ENCODE results near the gene ALPP.

ALPP gene

DNA sequence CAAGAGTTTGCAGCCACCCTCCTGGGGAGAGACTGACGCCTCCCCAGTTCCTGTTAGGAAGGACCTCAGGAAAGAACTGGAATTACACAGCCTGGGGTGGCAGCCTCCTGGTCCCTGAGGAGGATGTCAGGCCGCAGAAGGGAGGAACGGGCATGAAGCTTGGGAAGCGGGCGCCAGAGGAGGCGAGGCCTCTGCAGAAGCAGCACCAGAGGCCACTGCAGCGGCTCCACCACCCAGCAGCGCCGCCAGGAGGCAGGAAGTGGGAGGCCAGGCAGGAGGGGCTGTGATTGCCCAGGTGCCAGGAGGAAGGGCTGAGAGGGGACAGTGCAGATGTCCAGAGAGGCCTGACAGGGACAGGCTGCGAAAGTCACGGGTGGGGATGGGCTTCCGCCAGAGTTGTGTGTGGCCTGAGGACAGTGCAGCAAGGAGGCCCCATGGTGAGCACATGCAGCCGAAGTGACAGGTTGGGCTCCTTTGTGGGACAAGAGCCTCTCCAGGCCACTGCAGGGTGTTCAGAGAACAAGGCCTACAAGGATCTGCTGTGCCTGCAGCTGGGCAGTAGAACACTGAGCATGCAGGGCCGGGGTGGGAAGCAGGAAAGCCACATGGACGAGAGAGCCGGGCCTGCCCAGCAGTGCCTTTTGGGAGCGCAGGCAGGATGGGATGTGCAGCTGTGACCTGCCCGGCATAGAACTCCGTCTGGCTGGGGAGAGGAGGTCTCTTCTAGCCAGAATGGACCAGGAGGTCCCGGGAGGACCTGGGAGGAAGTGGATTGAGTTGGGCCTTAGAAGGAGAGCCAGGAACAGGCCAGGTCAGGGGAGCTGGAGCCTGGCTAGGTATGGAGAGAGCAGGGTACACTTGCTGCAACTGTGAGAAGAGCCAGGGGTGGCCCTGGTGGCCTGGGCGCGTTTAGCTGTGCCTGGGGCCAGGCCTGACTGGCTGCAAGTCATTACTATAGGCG, 39.1 kb upstream of the ALPP start:
- H3K27ac ChIP-seq (ENCODE audit: low read depth, low read length), result no peak overlapping the region
- H3K4me2 ChIP-seq (ENCODE audit: low read length), result no peak overlapping the region
- no peaks in the 10 kb centered on the region for H3K9me2 ChIP-seq (replicated peaks; ENCODE audit: control insufficient read depth, low read length)
- H3K4me1 ChIP-seq (ENCODE audit: control insufficient read depth, low read length), result no peaks in the 10 kb centered on the region
- no peak for TF ChIP-seq EZH2phosphoT487 (IDR thresholded peaks at IDR 0.05; ENCODE audit: borderline replicate concordance, low read length)
- TF ChIP-seq, protein P1, sequence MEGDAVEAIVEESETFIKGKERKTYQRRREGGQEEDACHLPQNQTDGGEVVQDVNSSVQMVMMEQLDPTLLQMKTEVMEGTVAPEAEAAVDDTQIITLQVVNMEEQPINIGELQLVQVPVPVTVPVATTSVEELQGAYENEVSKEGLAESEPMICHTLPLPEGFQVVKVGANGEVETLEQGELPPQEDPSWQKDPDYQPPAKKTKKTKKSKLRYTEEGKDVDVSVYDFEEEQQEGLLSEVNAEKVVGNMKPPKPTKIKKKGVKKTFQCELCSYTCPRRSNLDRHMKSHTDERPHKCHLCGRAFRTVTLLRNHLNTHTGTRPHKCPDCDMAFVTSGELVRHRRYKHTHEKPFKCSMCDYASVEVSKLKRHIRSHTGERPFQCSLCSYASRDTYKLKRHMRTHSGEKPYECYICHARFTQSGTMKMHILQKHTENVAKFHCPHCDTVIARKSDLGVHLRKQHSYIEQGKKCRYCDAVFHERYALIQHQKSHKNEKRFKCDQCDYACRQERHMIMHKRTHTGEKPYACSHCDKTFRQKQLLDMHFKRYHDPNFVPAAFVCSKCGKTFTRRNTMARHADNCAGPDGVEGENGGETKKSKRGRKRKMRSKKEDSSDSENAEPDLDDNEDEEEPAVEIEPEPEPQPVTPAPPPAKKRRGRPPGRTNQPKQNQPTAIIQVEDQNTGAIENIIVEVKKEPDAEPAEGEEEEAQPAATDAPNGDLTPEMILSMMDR (IDR thresholded peaks at IDR 0.05; ENCODE audit: low read depth, low read length, poor library complexity, severe bottlenecking), result peak; percentile 34
- no peaks in the 10 kb centered on the region for H3K27me3 ChIP-seq (ENCODE audit: control insufficient read depth, low read length)
- no peaks in the 10 kb centered on the region for H3K79me2 ChIP-seq (ENCODE audit: control insufficient read depth, low read length)
- H3K36me3 ChIP-seq (ENCODE audit: control insufficient read depth, low read length), result no peaks in the 10 kb centered on the region
- no peak overlapping the region for H3K4me3 ChIP-seq (ENCODE audit: low read length)
- no peaks in the 10 kb centered on the region for H3K9me3 ChIP-seq (ENCODE audit: control insufficient read depth, insufficient read depth, low read length)
- H4K20me1 ChIP-seq (ENCODE audit: control insufficient read depth, insufficient read depth, low read depth, low read length), result no peaks in the 10 kb centered on the region; the same call in 1 of the 2 replicates
- H3F3A ChIP-seq (ENCODE audit: control insufficient read depth, insufficient read depth), result no peaks in the 10 kb centered on the region

DNA sequence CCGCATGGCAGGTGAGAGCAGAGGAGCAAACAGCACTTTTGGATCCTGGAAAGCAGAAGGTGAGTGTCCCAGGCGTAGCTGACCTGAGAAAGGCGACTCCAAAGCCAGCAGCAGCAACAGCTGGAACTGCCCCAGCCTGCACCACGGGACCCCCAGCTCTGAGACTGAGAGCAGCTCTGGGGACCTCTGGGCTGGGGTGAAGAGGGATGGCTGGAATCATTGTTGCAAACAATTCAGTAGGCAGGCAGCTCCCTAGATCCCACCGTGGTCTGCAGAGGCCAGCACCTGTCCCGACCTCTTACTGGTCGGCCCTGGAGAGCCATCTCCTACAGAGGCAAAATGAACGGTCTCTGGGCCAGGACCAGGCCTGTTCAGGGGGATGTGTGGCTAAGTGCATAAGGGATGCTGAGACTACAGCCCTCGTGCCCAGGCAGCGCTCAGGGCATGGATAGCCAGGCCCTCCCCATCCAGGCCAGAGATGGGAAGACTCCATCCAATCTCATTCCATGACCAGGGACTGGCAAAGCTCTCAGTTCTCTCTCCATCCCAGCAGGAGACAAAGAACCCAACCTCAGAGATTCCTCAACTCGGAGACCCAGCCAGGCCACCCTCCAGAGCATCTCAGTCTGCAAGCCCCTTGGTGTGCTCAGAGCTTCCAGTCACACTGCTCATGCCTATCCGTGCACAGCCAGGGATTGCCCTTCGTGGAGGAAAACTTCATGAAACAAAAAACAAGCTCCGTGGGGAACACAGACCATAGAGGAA, 38.2 kb upstream of the ALPP start:
- no peaks in the 10 kb centered on the region for H3K79me2 ChIP-seq (ENCODE audit: control insufficient read depth, low read length)
- no peak overlapping the region for H3K27ac ChIP-seq (ENCODE audit: low read depth, low read length)
- H4K20me1 ChIP-seq (ENCODE audit: control insufficient read depth, insufficient read depth, low read depth, low read length), result no peaks in the 10 kb centered on the region; the same call in 1 of the 2 replicates
- no peaks in the 10 kb centered on the region for H3K27me3 ChIP-seq (ENCODE audit: control insufficient read depth, low read length)
- no peaks in the 10 kb centered on the region for H3K36me3 ChIP-seq (ENCODE audit: control insufficient read depth, low read length)
- no peak for TF ChIP-seq EZH2phosphoT487 (IDR thresholded peaks at IDR 0.05; ENCODE audit: borderline replicate concordance, low read length)
- TF ChIP-seq, protein P1 (IDR thresholded peaks at IDR 0.05; ENCODE audit: low read depth, low read length, poor library complexity, severe bottlenecking), result no peak
- H3K9me3 ChIP-seq (ENCODE audit: control insufficient read depth, insufficient read depth, low read length), result no peaks in the 10 kb centered on the region
- no peaks in the 10 kb centered on the region for H3K9me2 ChIP-seq (replicated peaks; ENCODE audit: control insufficient read depth, low read length)
- H3K4me3 ChIP-seq (ENCODE audit: low read length), result no peak overlapping the region
- H3F3A ChIP-seq (ENCODE audit: control insufficient read depth, insufficient read depth), result no peaks in the 10 kb centered on the region
- H3K4me2 ChIP-seq (ENCODE audit: low read length), result no peak overlapping the region
- no peaks in the 10 kb centered on the region for H3K4me1 ChIP-seq (ENCODE audit: control insufficient read depth, low read length)

DNA sequence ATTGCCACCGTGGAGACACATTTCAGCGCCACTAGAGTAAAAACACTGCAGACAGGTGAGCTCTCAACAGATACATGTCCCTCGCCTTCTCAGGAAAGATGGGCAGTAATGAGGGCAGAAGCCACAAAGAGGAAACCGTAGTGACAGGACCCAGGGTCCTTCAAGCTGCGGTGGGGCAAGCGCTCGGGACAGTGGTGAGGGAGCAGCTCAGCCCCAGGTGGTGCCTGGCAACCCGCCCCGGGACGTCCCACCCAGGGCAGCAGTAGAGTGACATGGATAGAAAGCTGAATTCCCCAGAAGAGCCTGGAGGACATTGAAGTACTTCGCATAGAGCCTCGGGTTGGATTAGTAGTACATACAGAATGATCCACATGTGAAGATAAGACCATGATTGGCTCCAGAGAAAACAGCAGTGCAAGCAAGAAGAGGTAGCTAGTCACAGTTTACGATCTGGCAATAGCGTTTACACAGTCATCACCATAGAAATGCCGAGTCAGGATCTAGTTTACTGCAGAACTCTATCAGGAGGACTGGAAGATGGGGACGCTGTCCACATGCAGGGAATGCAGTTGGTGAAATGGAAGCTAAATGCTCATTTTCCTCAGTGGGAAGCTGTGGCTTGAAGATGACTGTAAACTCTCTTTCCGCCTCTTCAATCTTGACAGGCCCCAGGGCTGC, 37.4 kb upstream of the ALPP start:
- Histone ChIP-seq H3K27ac (ENCODE audit: low read depth, low read length) (no peak overlapping the region), H3K9me3 (ENCODE audit: control insufficient read depth, insufficient read depth, low read length) (no peaks in the 10 kb centered on the region), H3K9me2 (replicated peaks; ENCODE audit: control insufficient read depth, low read length) (no peaks in the 10 kb centered on the region), H3K4me1 (ENCODE audit: control insufficient read depth, low read length) (no peaks in the 10 kb centered on the region), H4K20me1 (ENCODE audit: control insufficient read depth, insufficient read depth, low read depth, low read length) (no peaks in the 10 kb centered on the region; the same call in 1 of the 2 replicates), H3K4me2 (ENCODE audit: low read length) (no peak overlapping the region), H3K36me3 (ENCODE audit: control insufficient read depth, low read length) (no peaks in the 10 kb centered on the region), H3K27me3 (ENCODE audit: control insufficient read depth, low read length) (no peaks in the 10 kb centered on the region), H3K79me2 (ENCODE audit: control insufficient read depth, low read length) (no peaks in the 10 kb centered on the region), H3F3A (ENCODE audit: control insufficient read depth, insufficient read depth) (no peaks in the 10 kb centered on the region), H3K4me3 (ENCODE audit: low read length) (no peak overlapping the region)
- TF ChIP-seq, protein P1 (IDR thresholded peaks at IDR 0.05; ENCODE audit: low read depth, low read length, poor library complexity, severe bottlenecking), result no peak
- no peak for TF ChIP-seq EZH2phosphoT487 (IDR thresholded peaks at IDR 0.05; ENCODE audit: borderline replicate concordance, low read length)

All from DOHH2 (cell line).